Hepatocyte (in vitro differentiated cells): ENCODE measurements around the gene VKORC1L1. TPM values are rescaled to one million over a fixed set of nuclear protein-coding genes. Genes with fewer than 3 reads are reported as not detected.
"Not testable (repeated sequence)": the region's sequence is repeated elsewhere in the genome, so short reads cannot be mapped to it uniquely, and the experiment has no call there.

Experiments
- DNase-seq: peaks from one replicate; pipeline ENCODE4 v3.0.0-alpha.2; 2016; ENCODE audit warnings: low spot score
- H2AFZ ChIP-seq: fragments of 200-600 bp; sonication (generic); 2 replicates; pipeline ENCODE4 v1.6.0; 2016; ENCODE audit warnings: antibody characterized with exemption, mild to moderate bottlenecking
- H3K27ac ChIP-seq: fragments of 200-600 bp; sonication (generic); 2 replicates; pipeline ENCODE4 v1.5.1; 2016; ENCODE audit warnings: mild to moderate bottlenecking
- H3K27me3 ChIP-seq: fragments of 200-600 bp; sonication (generic); 2 replicates; pipeline ENCODE4 v1.6.1; 2016
- H3K36me3 ChIP-seq: fragments of 200-600 bp; sonication (generic); replicated peaks from 2 replicates; pipeline ENCODE4 v1.5.1; 2016; ENCODE audit warnings: low read depth; ENCODE audit not compliant: insufficient read depth
- H3K4me1 ChIP-seq: fragments of 200-600 bp; sonication (generic); 2 replicates; pipeline ENCODE4 v1.5.1; 2016; ENCODE audit warnings: mild to moderate bottlenecking, moderate library complexity; ENCODE audit not compliant: insufficient read depth
- H3K4me2 ChIP-seq: fragments of 200-600 bp; sonication (generic); 2 replicates; pipeline ENCODE4 v1.6.0; 2016
- H3K4me3 ChIP-seq: fragments of 200-600 bp; sonication (generic); 2 replicates; pipeline ENCODE4 v1.5.1; 2016; ENCODE audit warnings: mild to moderate bottlenecking
- H3K79me2 ChIP-seq: fragments of 200-600 bp; sonication (generic); 2 replicates; pipeline ENCODE4 v1.6.0; 2017; ENCODE audit warnings: mild to moderate bottlenecking
- H3K9me2 ChIP-seq: fragments of 200-600 bp; sonication (generic); replicated peaks from 2 replicates; pipeline ENCODE4 v1.6.0; 2017; ENCODE audit warnings: mild to moderate bottlenecking; ENCODE audit not compliant: insufficient read depth
- H3K9me3 ChIP-seq: fragments of 200-600 bp; sonication (generic); 2 replicates; pipeline ENCODE4 v1.5.1; 2016; ENCODE audit warnings: low read depth, mild to moderate bottlenecking
- H4K20me1 ChIP-seq: fragments of 200-600 bp; sonication (generic); 2 replicates; pipeline ENCODE4 v1.6.0; 2016; ENCODE audit warnings: mild to moderate bottlenecking; ENCODE audit not compliant: insufficient read depth, poor library complexity, severe bottlenecking
- CTCF ChIP-seq: fragments of 200-600 bp; sonication (generic); IDR thresholded peaks from 2 replicates; pipeline ENCODE4 v1.5.1; 2016; ENCODE audit warnings: antibody characterized with exemption, mild to moderate bottlenecking; ENCODE audit not compliant: poor library complexity
- EZH2 ChIP-seq: fragments of 200-600 bp; sonication (generic); IDR thresholded peaks from 2 replicates; pipeline ENCODE4 v1.6.1; 2016; ENCODE audit warnings: antibody characterized with exemption, mild to moderate bottlenecking, borderline replicate concordance
- EZH2phosphoT487 ChIP-seq: fragments of 200-600 bp; sonication (generic); IDR thresholded peaks from one replicate; pipeline ENCODE4 v1.6.1; 2018; ENCODE audit warnings: antibody characterized with exemption, mild to moderate bottlenecking, low read depth, moderate library complexity; ENCODE audit not compliant: unreplicated experiment, severe bottlenecking
- WGBS: methylation state at CpG from one replicate; pipeline ENCODE4 v1.1.6; 2016; ENCODE audit warnings: low lambda C conversion rate; ENCODE audit errors: missing lambda C conversion rate; 5-methylcytosine and 5-hydroxymethylcytosine counted together
- polyA plus RNA-seq: library from polyadenylated mRNA; unstranded; fragments of >200 nt; fragmentation: Nextera tagmentation; extraction: Ambion mirVana; gene quantifications from 2 replicates; pipeline ENCODE4 v1.2.1, GENCODE V29; 2016
- total RNA-seq: library from RNA; depleted of rRNA; stranded (reverse); fragments of >200 nt; gene quantifications from 2 replicates; pipeline ENCODE4 v1.2.3, GENCODE V29; 2014

Gene VKORC1L1
- total and polyA plus RNA-seq, 2 experiments from 2014 or later, result 22.2 to 23.5 TPM

GRCh38 chr7:65938336-65938895 is 65.5 kb downstream of the VKORC1L1 start:
- Histone ChIP-seq H3K27ac (no peak overlapping the region), H3K36me3 (no peaks in the 10 kb centered on the region), H4K20me1 (no peaks in the 10 kb centered on the region), H3K4me2 (no peak overlapping the region), H2AFZ (no peak overlapping the region), H3K4me3 (no peak overlapping the region), H3K27me3 (no peaks in the 10 kb centered on the region), H3K9me2 (no peaks in the 10 kb centered on the region), H3K4me1 (no peaks in the 10 kb centered on the region), H3K9me3 (no peaks in the 10 kb centered on the region), H3K79me2 (peaks cover 58% of the 10 kb centered on the region)
- DNase-seq, result no peak
- TF ChIP-seq EZH2 (no peak), CTCF (no peak), EZH2phosphoT487 (no peak)
- WGBS, result 96% methylated on average over 7 of the region's 7 CpGs

GRCh38 chr7:65945787-65946186 is 72.9 kb downstream of the VKORC1L1 start:
- not testable (repeated sequence) for H3K36me3 ChIP-seq, H2AFZ ChIP-seq, DNase-seq, H3K27ac ChIP-seq, H3K4me3 ChIP-seq, H3K9me3 ChIP-seq, H3K9me2 ChIP-seq, H4K20me1 ChIP-seq, H3K27me3 ChIP-seq, H3K4me2 ChIP-seq, H3K4me1 ChIP-seq
- 94% methylated on average over 1 of the region's 5 CpGs for WGBS
- H3K79me2 ChIP-seq, result peaks cover 14% of the 10 kb centered on the region

GRCh38 chr7:65946904-65947303 is 74.0 kb downstream of the VKORC1L1 start:
- DNase-seq, result no peak
- H3K27ac ChIP-seq, result no peak overlapping the region
- H3K9me2 ChIP-seq, result no peaks in the 10 kb centered on the region
- no peak overlapping the region for H3K4me2 ChIP-seq
- no peaks in the 10 kb centered on the region for H3K36me3 ChIP-seq
- no peaks in the 10 kb centered on the region for H3K27me3 ChIP-seq
- no peaks in the 10 kb centered on the region for H3K9me3 ChIP-seq
- H3K79me2 ChIP-seq, result peaks cover 14% of the 10 kb centered on the region
- H2AFZ ChIP-seq, result no peak overlapping the region
- TF ChIP-seq EZH2phosphoT487, result no peak
- TF ChIP-seq CTCF, result no peak
- TF ChIP-seq EZH2, result no peak
- H3K4me3 ChIP-seq, result no peak overlapping the region
- no peaks in the 10 kb centered on the region for H3K4me1 ChIP-seq
- WGBS, result 92% methylated on average over 4 of the region's 4 CpGs
- no peaks in the 10 kb centered on the region for H4K20me1 ChIP-seq

- Histone ChIP-seq H3K36me3 (no peaks in the 10 kb centered on the region), H3K27ac (no peak overlapping the region), H3K4me1 (no peaks in the 10 kb centered on the region), H3K79me2 (no peaks in the 10 kb centered on the region), H3K9me3 (no peaks in the 10 kb centered on the region), H3K4me2 (no peak overlapping the region), H3K9me2 (no peaks in the 10 kb centered on the region), H3K27me3 (no peaks in the 10 kb centered on the region), H2AFZ (no peak overlapping the region), H4K20me1 (no peaks in the 10 kb centered on the region), H3K4me3 (no peak overlapping the region)
- 89% methylated on average over 9 of the region's 9 CpGs for WGBS
- TF ChIP-seq EZH2phosphoT487 (no peak), CTCF (no peak), EZH2 (no peak)
- no peak for DNase-seq
Observed at GRCh38 chr7:65951837-65952578, 79.1 kb downstream of the VKORC1L1 start.
